ENCODE data around the gene AGAP9.
"Not testable (repeated sequence)": the region's sequence is repeated elsewhere in the genome, so short reads cannot be mapped to it uniquely, and the experiment has no call there.

GRCh38 chr10:47559718-47560308 is 36.4 kb upstream of the AGAP9 start:
- not testable (repeated sequence) for TF ChIP-seq CTCF, POLR2A (IDR thresholded peaks at IDR 0.05)

Data from heart left ventricle (tissue), 13 donors.